ENCODE data around the gene RAB30. TPM values are rescaled to one million over a fixed set of nuclear protein-coding genes. Genes with fewer than 3 reads are reported as not detected.

The RAB30 gene
- total RNA-seq, 1 donor from 2014 or later, result 12.3 TPM

DNA sequence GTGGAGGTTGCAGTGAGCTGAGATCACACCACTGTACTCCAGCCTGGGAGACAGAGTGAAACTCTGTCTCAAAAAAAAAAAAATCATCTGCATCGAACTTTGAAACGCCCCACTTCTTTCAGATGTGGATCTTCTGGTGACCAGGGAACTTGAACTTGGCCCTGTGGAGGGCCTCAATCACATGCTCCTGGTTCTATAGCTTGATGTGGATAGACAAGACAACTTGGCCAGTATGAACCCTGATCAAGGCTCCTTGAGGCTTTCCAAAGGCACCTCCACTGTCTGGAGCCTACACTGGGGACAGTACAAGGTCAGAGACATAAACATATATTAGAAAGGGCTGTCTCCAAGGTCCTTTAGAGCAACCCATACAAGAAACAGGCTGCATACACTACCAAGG is 30.6 kb downstream of the RAB30 start:
- Histone ChIP-seq H3K27me3 (no peaks in the 10 kb centered on the region), H3K36me3 (no peaks in the 10 kb centered on the region), H3K4me3 (no peak overlapping the region), H3K4me2 (no peak overlapping the region), H2AFZ (replicated peaks) (no peak overlapping the region), H4K20me1 (ENCODE audit: low read depth) (no peaks in the 10 kb centered on the region), H3K9ac (no peak overlapping the region), H3K4me1 (no peaks in the 10 kb centered on the region), H3F3A (ENCODE audit: low read depth) (no peaks in the 10 kb centered on the region), H3K79me2 (ENCODE audit: low read depth) (no peaks in the 10 kb centered on the region), H3K27ac (no peak overlapping the region), H3K9me3 (ENCODE audit: low read depth) (no peaks in the 10 kb centered on the region)
- peaks cover 2% of the 10 kb centered on the region for H3K27me3 Mint-ChIP-seq (ENCODE audit: insufficient read depth, low read depth)
- H3K4me1 Mint-ChIP-seq, result no peaks in the 10 kb centered on the region
- H3K9me3 Mint-ChIP-seq, result no peaks in the 10 kb centered on the region
- TF ChIP-seq CTCF (IDR thresholded peaks at IDR 0.05) (no peak), EZH2 (IDR thresholded peaks at IDR 0.05) (no peak), EZH2phosphoT487 (IDR thresholded peaks at IDR 0.05) (no peak)
- no peak overlapping the region for H3K4me3 Mint-ChIP-seq
- H3K36me3 Mint-ChIP-seq, result no peaks in the 10 kb centered on the region
- H3K27ac Mint-ChIP-seq, result no peak overlapping the region
- no peak for DNase-seq (ENCODE audit: low spot score)

DNA sequence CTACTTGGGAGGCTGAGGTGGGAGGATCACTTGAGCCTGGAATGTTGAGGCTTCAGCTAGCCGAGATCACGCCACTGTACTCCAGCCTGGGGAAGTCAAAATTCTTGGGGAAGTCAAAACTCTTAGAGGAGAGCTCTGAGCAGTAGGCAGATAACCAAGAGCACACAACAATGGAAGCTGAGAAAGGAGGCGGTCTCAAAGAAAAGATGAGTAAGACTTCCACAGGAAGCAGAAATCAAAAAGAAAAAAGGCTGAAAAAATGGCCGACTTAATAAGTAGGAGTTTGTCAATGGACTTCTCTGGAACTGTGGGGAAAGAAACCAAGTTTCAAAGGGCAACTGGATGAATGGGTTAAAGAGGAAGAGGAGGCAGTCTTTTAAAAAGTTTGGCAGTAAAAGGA is 32.1 kb downstream of the RAB30 start:
- H3K9me3 ChIP-seq (ENCODE audit: low read depth), result no peaks in the 10 kb centered on the region
- no peaks in the 10 kb centered on the region for H3K27me3 ChIP-seq
- no peak overlapping the region for H2AFZ ChIP-seq (replicated peaks)
- Mint-ChIP-seq H3K4me1 (peaks cover 6% of the 10 kb centered on the region), H3K27me3 (ENCODE audit: insufficient read depth, low read depth) (peaks cover 4% of the 10 kb centered on the region), H3K9me3 (no peaks in the 10 kb centered on the region), H3K36me3 (no peaks in the 10 kb centered on the region), H3K4me3 (no peak overlapping the region), H3K27ac (no peak overlapping the region)
- no peak for DNase-seq (ENCODE audit: low spot score)
- no peaks in the 10 kb centered on the region for H3F3A ChIP-seq (ENCODE audit: low read depth)
- no peak overlapping the region for H3K27ac ChIP-seq
- H3K4me1 ChIP-seq, result peaks cover under 1% of the 10 kb centered on the region
- no peak overlapping the region for H3K4me3 ChIP-seq
- no peak overlapping the region for H3K4me2 ChIP-seq
- H3K36me3 ChIP-seq, result no peaks in the 10 kb centered on the region
- TF ChIP-seq EZH2phosphoT487 (IDR thresholded peaks at IDR 0.05), result no peak
- TF ChIP-seq EZH2 (IDR thresholded peaks at IDR 0.05), result no peak
- no peak for TF ChIP-seq CTCF (IDR thresholded peaks at IDR 0.05)
- H3K9ac ChIP-seq, result no peak overlapping the region
- no peaks in the 10 kb centered on the region for H3K79me2 ChIP-seq (ENCODE audit: low read depth)
- H4K20me1 ChIP-seq (ENCODE audit: low read depth), result no peaks in the 10 kb centered on the region

DNA sequence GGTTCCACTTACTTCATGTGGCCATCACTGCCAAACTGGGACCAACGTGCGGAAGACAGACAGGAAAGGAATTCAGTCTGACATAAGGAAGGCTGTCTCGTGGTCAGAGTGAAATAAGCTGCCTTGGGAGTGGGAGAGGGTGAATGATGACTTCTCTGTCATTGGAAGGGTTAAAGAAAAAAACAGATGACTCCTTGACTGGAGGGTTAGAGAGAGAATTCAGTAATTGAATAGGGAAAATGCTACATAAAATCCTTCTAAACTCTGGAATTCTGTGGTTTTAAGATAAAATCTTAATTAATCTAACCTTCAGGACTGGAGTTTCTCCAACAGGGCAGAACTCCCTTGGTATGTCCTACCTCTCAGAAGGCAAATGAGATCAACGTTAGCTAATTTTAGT is 33.8 kb downstream of the RAB30 start:
- no peak overlapping the region for H3K27ac Mint-ChIP-seq
- H3K27me3 ChIP-seq, result no peaks in the 10 kb centered on the region
- no peaks in the 10 kb centered on the region for H3K36me3 Mint-ChIP-seq
- H3K4me1 Mint-ChIP-seq, result peaks cover 22% of the 10 kb centered on the region
- H3F3A ChIP-seq (ENCODE audit: low read depth), result no peaks in the 10 kb centered on the region
- DNase-seq (ENCODE audit: low spot score), result no peak
- H3K4me3 Mint-ChIP-seq, result no peak overlapping the region
- no peak overlapping the region for H2AFZ ChIP-seq (replicated peaks)
- no peaks in the 10 kb centered on the region for H3K9me3 Mint-ChIP-seq
- no peaks in the 10 kb centered on the region for H3K9me3 ChIP-seq (ENCODE audit: low read depth)
- H4K20me1 ChIP-seq (ENCODE audit: low read depth), result no peaks in the 10 kb centered on the region
- H3K4me3 ChIP-seq, result no peak overlapping the region
- H3K9ac ChIP-seq, result no peak overlapping the region
- H3K36me3 ChIP-seq, result no peaks in the 10 kb centered on the region
- H3K4me1 ChIP-seq, result peaks cover 11% of the 10 kb centered on the region
- peaks cover 4% of the 10 kb centered on the region for H3K27me3 Mint-ChIP-seq (ENCODE audit: insufficient read depth, low read depth)
- no peak for TF ChIP-seq EZH2 (IDR thresholded peaks at IDR 0.05)
- no peak for TF ChIP-seq CTCF (IDR thresholded peaks at IDR 0.05)
- TF ChIP-seq EZH2phosphoT487 (IDR thresholded peaks at IDR 0.05), result no peak
- no peak overlapping the region for H3K27ac ChIP-seq
- no peak overlapping the region for H3K4me2 ChIP-seq
- no peaks in the 10 kb centered on the region for H3K79me2 ChIP-seq (ENCODE audit: low read depth)

Measured in neural progenitor cell (in vitro differentiated cells).